ENCODE measurements around the gene ZNF516.

ZNF516 gene

DNA sequence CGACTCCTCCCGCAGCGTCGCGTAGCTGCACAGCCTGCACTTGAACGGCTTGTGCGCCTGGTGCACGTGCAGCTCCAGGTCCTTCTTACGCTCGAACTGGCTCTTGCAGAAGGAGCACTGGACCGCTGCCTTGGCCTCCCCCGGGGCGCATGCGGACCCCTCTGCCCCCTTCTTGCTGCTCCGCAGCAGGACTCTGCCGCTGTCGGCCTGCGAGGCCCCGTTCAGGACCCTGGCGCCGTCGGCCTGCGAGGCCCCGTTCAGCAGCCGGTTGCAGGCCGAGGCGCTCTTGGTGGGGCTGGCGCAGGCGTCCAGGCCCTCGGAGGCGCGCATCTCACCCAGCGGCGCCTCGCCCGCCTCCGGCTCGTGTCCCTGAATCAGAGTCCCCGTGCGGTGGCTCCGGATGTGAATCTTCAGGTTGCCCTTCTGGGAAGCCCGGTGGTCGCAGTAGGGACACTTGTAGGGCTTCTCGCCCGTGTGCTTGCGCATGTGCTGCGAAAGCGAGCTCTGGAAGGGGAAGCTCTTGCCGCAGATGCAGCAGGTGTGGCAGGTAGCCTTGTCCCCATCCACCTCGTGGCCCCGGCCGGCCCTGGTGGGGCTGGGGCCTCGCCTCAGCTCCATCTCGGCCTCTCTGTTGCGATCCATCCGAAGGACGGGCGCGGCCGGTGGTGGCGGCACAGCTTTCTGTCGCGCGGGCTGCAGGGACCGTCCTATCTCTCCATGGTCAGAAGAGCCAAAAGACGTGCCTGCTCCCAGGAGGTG, 52.5 kb downstream of the ZNF516 start:
- no peak for DNase-seq (ENCODE audit: low spot score)
- no peak for TF ChIP-seq CTCF (IDR thresholded peaks at IDR 0.05; ENCODE audit: extremely low read depth, missing control alignments)

- no peak for DNase-seq (ENCODE audit: low spot score)
- no peak for TF ChIP-seq CTCF (IDR thresholded peaks at IDR 0.05; ENCODE audit: extremely low read depth, missing control alignments)
Measured at GRCh38 chr18:76441668-76442412, 53.2 kb downstream of the ZNF516 start.

GRCh38 chr18:76441002-76441667, 53.9 kb downstream of the ZNF516 start:
- TF ChIP-seq CTCF (IDR thresholded peaks at IDR 0.05; ENCODE audit: extremely low read depth, missing control alignments) = no peak
- no peak for DNase-seq (ENCODE audit: low spot score)

GRCh38 chr18:76437910-76438309, 57.1 kb downstream of the ZNF516 start:
- DNase-seq (ENCODE audit: low spot score) = peak; percentile 8
- TF ChIP-seq CTCF (IDR thresholded peaks at IDR 0.05; ENCODE audit: extremely low read depth, missing control alignments) = no peak

GRCh38 chr18:76437011-76437410, 58.0 kb downstream of the ZNF516 start:
- no peak for TF ChIP-seq CTCF (IDR thresholded peaks at IDR 0.05; ENCODE audit: extremely low read depth, missing control alignments)
- DNase-seq (ENCODE audit: low spot score) = no peak

GRCh38 chr18:76436342-76436741, 58.7 kb downstream of the ZNF516 start:
- no peak for TF ChIP-seq CTCF (IDR thresholded peaks at IDR 0.05; ENCODE audit: extremely low read depth, missing control alignments)
- DNase-seq (ENCODE audit: low spot score) = no peak

Measured in GM20000 (cell line).